Endothelial cell of hepatic sinusoid (primary cell): ENCODE results near the gene ULK2.
"Not testable (repeated sequence)": the region's sequence is repeated elsewhere in the genome, so short reads cannot be mapped to it uniquely, and the experiment has no call there.

Experiments used
- in situ Hi-C: cut with HindIII; loops from 2 replicates; pipeline ENCODE4 v1.10.0; 2017; ENCODE audit warnings: low sequenced_read_pairs

The ULK2 gene

DNA sequence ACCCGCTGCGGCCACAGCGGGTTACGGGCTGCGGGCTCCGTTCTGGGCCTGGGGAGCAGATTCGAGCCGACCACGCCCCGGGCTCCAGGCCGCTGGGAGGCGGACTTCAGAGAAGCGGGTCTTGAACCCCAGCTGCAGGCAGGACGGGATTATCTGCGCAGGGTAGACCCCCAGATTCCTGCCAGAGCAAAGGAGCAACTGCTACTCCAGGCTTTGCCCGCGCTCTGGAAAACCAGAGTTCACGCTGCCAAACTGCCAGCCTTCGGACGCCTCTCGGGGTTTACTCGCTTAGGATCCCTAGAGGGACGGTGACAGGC lies 301 bp upstream of the ULK2 start:
- in situ Hi-C loops = no loop called here

DNA sequence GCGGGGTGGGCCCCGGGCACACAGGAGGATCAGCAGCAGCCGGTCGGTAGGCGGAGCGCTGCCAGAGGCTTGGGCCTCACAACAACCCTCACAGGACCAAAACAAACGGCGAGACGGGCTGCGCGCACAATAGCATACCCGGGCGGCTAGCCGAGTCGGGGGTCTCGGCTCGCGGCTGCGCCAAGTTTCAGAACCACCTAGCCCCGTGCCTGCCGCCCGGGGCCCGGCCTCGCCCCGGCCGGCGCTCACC lies 732 bp downstream of the ULK2 start:
- in situ Hi-C loops = no loop called here

DNA sequence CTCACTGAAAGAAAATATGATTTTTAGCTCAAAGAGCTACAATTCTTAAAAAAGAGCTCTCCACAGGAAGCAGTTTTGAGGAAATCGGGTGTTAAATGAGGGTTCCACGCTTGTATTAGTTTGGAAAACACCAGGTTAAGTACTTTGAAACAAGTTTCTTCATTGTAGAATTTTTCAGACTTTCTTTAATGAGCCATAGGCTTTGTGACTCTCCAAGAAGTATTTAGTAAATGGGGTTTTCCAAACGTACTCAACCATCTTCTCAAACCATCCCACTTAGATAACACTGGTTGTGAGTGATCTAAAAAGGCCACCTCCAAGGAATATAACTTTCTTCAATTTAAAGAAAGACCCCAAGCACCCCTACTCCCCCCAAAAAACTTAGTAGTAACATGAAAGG lies 2.7 kb downstream of the ULK2 start:
- in situ Hi-C loops = no loop called here

DNA sequence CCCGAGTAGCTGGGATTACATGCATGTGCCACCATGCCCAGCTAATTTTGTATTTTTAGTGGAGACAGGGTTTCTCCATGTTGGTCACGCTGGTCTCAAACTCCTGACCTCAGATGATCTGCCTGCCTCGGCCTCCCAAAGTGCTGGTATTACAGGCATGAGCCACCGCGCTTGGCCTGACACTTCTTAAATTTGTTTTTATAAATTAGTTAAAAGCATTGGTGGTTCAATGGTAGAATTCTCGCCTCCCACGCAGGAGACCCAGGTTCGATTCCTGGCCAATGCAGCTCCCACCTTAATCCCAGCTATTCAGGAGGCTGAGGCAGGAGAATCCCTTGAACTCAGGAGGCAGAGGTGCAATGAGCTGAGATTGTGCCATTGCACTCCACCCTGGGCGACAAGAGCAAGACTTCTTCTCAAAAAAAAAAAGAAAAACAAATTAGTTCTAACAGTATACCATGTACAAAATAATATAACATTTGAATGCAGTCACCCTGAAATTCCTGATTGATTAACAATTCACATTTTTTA lies 7.0 kb downstream of the ULK2 start:
- in situ Hi-C loops = not testable (repeated sequence)

DNA sequence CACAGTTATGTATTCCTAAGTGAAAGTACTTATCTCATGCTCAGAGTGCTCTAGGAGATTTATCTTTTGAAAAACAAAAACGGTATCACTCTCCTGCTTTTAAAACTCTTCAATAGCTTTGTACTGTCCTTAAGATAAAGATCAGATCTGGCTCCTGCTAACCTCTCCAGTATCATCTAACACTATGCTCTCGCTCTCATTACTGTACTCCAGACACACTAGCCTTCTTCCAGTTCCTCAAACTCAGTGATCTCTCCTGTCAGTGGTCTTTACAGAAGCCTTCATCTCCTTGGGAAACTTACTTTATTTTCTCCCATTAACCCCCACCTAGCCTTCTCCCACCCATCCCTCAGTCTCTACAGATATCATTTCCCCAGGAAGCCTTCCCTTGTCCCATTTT lies 10.1 kb downstream of the ULK2 start:
- in situ Hi-C loops = no loop called here

DNA sequence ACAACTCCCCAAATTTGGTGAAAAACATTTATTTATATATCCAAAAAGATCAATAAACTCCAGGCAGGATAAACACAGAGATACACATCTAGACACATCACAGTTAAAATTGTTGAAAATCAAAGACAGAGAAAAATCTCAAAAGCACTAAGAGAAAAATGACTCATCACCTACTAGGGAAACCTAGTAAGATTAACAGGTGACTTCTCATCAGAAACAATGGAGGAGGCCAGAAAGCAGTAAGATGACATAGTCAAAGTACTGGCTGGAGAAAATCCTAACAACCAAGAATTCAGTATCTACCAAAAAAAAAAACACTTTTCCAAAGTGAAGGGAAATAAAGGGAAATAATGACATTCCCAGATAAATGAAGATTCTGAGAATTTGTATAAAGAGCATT lies 33.8 kb downstream of the ULK2 start:
- in situ Hi-C loops = no loop called here

DNA sequence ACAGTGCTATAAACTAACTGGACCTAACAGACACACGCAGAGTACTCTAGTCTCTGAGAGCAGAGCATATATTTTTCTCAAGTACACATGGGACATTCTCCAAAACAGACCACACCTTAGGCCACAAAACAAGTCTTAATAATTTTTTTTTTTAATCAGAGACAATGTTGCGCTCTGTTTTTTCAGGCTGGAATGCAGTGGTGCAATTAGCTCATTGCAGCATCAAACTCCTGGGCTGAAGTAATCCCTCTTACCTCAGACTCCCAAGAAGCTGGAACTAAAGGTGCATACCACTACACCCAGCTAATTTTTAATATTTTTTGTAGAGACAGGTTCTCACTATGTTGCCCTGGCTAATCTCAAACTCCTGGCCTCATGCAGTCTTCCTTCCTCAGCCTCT lies 37.7 kb downstream of the ULK2 start:
- in situ Hi-C loops = no loop called here

DNA sequence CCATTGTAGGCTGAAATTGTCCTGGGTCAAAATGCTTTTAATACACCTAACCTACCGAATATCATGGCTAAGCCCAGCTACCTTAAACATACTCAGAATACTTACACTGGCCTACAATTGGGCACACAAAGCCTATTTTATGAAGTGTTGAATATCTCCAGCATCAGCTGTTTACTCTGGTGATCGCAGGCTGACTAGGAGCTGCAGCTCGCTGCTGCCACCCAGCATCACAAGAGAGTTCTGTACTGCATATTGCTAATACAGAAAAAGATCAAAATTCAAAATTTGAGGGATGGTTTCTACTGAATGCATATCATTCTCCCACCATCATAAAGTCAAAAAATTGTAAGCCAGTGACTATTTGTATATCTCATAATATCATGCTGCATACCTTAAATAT lies 55.3 kb downstream of the ULK2 start:
- in situ Hi-C loops = no loop called here

DNA sequence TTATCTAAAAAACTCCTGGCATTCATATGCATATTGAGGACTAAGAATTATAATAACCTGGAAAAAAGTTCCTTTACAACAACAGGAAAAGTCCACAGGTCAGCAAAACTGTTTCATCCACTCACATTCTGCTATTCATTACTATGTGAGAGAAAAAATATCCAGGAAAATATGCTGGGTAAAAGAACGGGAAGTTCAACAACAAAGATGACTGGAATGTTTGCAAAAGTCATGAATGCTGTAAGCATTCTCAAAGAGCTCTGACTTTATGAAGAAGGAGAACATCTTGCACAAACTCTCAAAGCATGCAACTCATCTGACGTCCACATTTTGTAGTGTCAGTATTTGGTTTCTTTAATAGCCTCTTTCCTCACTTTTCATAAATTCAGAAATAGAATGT lies 62.7 kb downstream of the ULK2 start:
- in situ Hi-C loops = no loop called here

DNA sequence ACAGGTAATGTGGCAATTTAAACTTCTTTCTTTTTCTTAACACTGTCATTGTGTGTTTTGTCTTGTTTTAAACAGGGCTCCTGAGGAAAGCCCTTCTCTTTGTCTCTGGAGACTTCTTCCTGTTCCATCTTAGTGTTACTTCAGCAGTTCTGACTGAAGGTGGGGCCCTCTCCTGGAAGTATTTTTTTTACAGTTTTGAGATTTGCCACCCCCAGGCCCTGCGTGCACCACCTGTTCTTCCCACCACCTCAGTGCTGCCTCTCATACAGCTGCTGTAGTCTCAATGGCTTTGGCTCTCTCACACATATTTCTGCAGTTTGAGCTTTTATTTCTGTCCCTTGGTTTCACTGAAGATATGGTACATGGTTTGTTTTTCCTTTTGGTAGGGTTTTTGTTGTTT lies 67.2 kb downstream of the ULK2 start:
- in situ Hi-C loops = no loop called here

DNA sequence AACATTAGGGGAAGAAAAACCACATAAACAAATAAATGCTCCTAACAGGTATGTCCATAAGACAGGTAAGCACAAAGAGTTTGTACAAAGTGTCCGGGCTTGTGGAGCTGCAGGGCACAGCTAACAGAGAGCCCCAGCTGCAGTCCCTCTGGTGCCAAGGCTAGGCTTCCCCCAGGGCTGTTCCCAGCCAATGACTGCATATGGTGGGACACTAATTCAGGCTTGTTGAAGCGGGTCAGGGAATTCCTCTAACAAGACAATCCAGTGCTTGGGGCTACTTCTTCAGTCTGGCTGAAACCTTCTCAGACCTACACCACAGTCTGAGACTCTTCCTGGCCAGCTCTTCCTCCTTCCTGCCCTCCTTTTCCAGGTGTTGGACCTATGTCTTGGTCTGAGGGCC lies 67.9 kb downstream of the ULK2 start:
- in situ Hi-C loops = no loop called here

DNA sequence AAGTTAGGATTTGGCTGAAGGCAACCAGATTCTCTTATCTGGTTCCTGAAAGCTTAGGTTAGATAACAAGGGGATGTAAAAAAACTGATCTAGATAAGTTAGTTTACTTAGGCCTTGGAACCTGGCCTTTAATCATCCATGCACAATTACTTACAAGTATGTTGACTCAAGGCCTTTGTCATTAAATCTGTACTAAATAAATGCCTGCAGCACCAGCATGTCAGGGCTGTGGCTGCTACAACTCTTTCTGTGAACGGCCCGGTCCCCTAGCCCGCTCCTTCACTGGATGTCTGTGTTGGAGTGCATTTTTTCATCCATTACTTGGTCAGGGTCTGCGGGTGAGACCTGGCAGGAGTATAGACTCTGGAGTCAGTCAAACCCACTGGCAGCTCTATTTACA lies 71.3 kb downstream of the ULK2 start:
- in situ Hi-C loops = no loop called here

DNA sequence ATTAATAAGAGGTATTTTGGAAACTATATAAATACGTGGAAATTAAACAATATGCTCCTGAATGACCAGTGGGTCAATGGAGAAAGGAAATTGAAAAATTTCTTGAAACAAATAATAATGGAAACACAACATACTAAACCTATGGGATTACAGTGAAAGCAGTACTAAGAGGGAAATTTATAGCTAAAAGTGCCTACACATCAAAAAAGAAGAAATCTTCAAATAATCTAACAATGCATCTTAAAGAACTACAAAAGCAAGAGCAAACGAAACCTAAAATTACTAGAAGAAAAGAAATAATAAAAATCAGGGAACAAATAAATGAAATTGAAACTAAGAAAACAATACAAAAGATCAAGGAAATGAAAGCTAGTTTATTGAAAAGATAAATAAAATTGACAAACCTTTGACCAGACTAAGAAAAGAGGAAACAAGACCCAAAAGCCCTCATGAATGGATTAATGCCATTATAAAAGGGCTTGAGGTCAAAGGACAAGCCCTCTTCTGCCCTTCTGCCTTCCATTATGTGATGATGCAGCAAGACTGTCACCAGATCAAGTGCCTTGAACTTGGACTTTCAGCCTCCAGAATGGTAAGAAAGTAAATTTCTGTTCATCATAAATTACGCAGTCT lies 75.7 kb downstream of the ULK2 start:
- in situ Hi-C loops = no loop called here

DNA sequence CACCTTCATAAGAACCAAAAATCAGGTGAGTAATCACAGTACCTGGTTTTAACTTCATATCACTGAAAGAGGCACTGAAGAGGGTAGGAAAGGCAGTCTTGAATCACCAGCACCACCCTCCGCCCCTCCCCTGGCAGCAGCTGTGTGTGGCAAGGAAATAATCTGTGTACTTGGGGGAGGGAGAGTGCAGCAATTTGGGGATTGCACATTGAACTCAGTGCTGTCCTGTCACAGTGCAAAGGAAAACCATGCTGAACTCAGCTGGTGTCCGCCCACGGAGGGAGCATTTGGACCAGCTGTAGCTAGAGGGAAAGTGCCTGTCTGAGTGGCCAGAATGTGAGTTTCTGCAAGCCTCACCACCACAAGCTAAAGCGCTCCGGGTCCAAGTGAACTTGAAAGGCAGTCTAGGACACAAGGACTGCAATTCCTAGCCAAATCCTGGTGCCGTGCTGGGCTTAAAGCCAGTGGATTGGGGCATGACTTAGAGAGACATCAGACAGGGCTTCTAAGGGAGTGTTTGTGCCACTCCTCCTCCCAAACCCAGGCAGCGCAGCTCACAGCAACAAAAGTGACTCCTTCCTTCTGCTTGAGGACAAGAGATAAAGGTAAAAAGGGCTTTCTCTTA lies 79.9 kb downstream of the ULK2 start:
- in situ Hi-C loops = no loop called here

DNA sequence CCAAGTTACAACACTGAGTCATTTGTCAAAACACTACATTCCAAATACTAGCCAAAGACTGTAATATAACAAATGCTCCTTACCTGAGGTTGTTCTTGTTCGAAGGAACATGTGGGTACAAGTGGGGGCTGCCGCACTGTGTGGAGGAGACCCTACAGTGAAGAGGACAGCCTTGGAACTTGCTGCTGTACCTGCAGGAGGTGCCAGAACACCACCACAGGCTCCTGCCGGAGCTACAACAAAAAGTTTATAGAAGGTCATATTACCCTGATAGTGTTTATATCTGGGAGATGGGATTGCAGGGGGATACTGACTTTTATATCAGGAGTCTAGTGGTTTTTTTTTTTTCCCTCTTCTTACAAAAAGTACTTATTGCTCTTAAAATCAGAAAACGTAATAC lies 81.9 kb downstream of the ULK2 start:
- in situ Hi-C loops = no loop called here

DNA sequence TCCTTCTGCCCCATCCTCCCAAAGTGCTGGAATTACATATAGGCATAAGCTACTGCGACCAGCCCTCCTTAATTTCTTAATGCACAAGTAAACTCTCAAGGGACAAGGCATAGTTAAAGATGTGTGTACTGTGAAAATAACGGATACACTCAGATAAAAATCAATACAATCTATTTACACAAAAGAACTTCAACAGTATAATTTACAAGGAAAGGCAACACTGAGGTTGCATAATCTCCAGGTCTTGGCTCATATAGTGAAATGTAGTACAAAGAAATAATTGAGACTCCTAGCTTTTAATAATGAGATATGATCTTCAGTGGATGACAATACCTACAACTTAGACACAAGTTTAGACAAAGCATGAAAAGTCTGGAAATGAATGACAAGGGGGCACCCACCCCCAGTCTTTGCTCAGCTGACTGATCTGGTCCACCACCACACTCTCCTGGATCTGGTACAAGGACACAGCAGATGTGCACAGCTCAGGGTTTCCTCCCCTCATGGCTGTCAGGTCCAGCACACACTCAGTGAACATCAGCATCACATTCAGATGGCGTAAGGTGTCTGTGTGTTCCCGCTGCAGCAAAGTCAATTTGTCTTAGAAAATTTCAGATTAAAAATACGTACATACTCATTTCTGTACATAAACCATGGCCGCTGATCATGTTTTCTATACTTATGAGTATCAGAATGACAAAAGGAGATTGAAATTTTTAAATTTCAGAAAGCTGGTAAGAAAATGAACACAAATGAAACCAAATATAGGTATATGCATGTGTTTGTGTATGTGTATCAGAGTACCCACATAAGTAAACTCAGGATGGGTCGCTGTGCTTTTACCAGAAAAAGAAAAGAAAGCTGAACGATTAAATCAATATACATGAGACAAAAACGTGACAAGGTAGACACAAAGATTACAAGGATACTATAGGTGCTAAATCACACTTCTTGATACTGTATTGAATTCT lies 86.0 kb downstream of the ULK2 start:
- in situ Hi-C loops = no loop called here

DNA sequence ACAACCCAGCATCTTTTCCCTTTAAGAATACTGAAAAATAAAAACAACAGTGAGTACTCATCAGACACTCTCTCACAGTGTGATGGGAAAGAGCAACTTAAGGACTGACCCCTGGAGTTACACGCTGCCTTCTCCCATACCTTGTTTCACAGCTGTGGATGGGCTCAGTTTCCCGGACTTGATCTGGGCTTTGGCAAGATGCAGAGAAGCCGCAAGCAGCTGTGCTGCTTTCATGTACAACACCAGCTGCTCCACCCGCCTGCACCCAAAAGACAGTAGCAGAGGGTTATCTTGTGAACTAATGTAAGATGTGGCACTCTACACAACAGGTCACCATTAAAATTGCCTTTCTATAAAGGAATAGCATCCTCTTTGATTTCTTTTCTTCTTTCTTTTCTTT lies 86.9 kb downstream of the ULK2 start:
- in situ Hi-C loops = no loop called here

DNA sequence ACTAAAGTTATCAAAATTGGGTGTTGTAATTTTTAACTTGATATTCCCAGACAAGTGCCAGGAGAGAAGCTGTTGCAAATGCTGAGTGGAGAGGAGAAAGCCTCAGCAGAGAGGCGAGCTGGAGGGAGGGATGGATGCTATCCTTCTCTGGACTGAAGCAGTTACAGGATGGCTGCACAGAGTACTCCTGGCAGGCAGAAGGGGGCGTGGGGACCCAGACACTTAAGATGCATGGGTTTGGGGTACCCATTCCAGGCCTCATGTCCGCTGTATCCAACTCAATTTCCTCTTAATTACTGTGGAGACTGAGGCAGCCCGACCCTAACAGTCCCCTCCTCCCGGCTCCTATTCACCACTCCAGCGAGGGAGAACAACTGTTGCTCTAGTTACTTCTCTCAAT lies 94.2 kb downstream of the ULK2 start:
- in situ Hi-C loops = no loop called here

DNA sequence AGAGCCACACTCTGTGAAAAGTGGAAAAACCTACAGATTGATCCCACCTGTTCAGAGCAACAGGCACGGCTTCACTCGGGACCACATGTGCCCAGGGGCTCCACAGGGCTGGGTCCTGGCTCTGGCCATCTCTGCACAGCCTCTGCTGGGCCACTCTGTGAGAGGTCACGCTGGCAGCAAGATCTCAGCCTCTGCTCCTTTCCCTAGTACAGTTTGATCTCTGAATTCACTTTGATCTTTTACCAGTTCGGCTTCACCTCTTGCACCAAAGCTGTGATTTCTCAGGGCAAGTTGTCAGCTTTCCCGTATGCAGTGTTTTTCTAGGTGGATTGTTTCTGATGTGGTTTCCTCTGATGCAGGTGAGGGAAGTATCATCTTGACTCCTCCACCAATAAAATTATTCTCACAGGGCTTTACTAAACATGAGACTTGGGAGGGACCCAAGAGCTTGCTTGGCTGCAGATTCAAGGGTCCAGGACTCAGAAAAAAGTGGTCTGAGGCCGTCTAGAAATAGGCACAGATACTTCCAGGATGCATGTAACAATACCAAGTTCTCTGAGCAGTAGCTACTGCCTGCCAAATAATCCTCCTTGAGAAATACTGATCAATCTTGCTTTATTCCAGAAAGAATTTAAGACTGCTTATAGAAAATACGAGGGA lies 95.6 kb downstream of the ULK2 start:
- in situ Hi-C loops = no loop called here

DNA sequence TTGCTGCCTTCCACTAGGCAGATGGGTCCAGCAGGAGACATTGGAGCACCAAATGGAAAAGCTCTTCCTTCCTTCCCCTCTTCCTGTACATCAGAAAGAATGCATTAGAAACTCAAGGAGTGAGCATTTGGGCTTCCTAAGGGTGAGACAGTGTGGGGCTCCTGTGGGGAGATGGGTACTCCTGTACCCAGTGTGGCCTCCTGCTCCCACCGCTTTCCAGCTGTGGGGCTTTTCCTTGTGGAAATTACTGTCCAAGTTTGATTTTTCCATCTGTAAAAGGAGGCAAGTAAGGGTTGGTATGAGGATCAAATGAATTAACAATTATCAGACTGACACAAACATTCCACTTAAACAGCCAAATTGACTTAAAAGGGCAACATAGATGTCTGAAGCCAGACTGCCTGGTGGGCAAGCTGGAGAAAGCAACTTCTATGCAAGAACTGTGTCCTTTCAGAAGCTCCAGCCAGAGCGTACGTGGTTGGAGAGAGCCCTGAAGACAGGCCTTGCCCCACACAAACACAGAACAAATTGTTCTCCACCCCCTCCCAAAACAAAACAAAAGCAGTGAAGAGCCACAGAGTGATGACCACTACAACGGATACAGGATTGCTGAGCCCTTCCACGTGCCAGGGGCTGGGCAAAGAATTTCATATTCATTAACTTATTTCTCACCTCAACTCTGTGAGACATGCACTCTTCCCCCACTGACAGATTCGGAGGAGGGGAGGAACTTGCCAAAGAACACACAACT lies 96.6 kb downstream of the ULK2 start:
- in situ Hi-C loops = no loop called here
